OCI-LY1 (cell line): Measurements from ENCODE around the gene AK3.

Experiments
- H2AFZ ChIP-seq: fragments of 200-600 bp; sonication (generic), shearing (Covaris generic); 2 replicates; pipeline ENCODE4 v1.6.0; 2014; ENCODE audit warnings: antibody characterized with exemption, mild to moderate bottlenecking, low read length
- H3F3A ChIP-seq: fragments of 200-600 bp; sonication (generic), shearing (Covaris generic); 2 replicates; pipeline ENCODE4 v1.6.0; 2014; ENCODE audit warnings: mild to moderate bottlenecking, antibody characterized with exemption, low read length, moderate library complexity; ENCODE audit not compliant: insufficient read depth
- H3K27ac ChIP-seq: fragments of 200-600 bp; sonication (generic); 2 replicates; pipeline ENCODE4 v1.5.1; 2014; ENCODE audit warnings: low read length, mixed run types, mild to moderate bottlenecking, low read depth; ENCODE audit not compliant: poor library complexity, severe bottlenecking
- H3K27me3 ChIP-seq: fragments of 200-600 bp; sonication (generic); 2 replicates; pipeline ENCODE4 v1.6.0; 2014; ENCODE audit warnings: antibody characterized with exemption, mild to moderate bottlenecking, low read length, moderate library complexity; ENCODE audit not compliant: insufficient read depth
- H3K36me3 ChIP-seq: fragments of 200-600 bp; sonication (generic); 2 replicates; pipeline ENCODE4 v1.6.1; 2014; ENCODE audit warnings: mild to moderate bottlenecking, antibody characterized with exemption, low read length, moderate library complexity, mixed read lengths; ENCODE audit not compliant: insufficient read depth
- H3K4me1 ChIP-seq: fragments of 200-600 bp; sonication (generic); 2 replicates; pipeline ENCODE4 v1.5.1; 2014; ENCODE audit warnings: mild to moderate bottlenecking, low read length, moderate library complexity; ENCODE audit not compliant: insufficient read depth, severe bottlenecking
- H3K4me2 ChIP-seq: fragments of 200-600 bp; sonication (generic), shearing (Covaris generic); 2 replicates; pipeline ENCODE4 v1.6.1; 2014; ENCODE audit warnings: low read length
- H3K4me3 ChIP-seq: fragments of 200-600 bp; sonication (generic); 2 replicates; pipeline ENCODE4 v1.5.1; 2014; ENCODE audit warnings: low read length, low read depth, mild to moderate bottlenecking, mixed read lengths; ENCODE audit not compliant: poor library complexity, severe bottlenecking
- H3K79me2 ChIP-seq: fragments of 200-600 bp; shearing (Covaris generic); 2 replicates; pipeline ENCODE4 v1.6.1; 2016; ENCODE audit warnings: mixed run types, low read length, mixed read lengths; ENCODE audit not compliant: insufficient read depth
- H3K9ac ChIP-seq: fragments of 200-600 bp; sonication (generic), shearing (Covaris generic); 2 replicates; pipeline ENCODE4 v1.6.1; 2014; ENCODE audit warnings: mild to moderate bottlenecking, low read length, mixed read lengths
- H3K9me2 ChIP-seq: fragments of 200-600 bp; sonication (generic), shearing (Covaris generic); 2 replicates; pipeline ENCODE4 v1.6.1; 2014; ENCODE audit warnings: low read depth, mild to moderate bottlenecking, low read length, mixed read lengths
- H3K9me3 ChIP-seq: fragments of 200-600 bp; shearing (Covaris generic); 2 replicates; pipeline ENCODE4 v1.6.1; 2014; ENCODE audit warnings: low read length, mixed read lengths
- H4K20me1 ChIP-seq: fragments of 200-600 bp; sonication (generic), shearing (Covaris generic); 2 replicates; pipeline ENCODE4 v1.6.0; 2016; ENCODE audit warnings: mild to moderate bottlenecking, low read length; ENCODE audit not compliant: insufficient read depth
- CTCF ChIP-seq: fragments of 200-600 bp; sonication (generic), shearing (Covaris generic); IDR thresholded peaks from 2 replicates; pipeline ENCODE4 v1.5.1; 2017; ENCODE audit warnings: mild to moderate bottlenecking, antibody characterized with exemption, low read length, moderate library complexity, mixed read lengths
- EZH2 ChIP-seq: fragments of 200-600 bp; sonication (generic), shearing (Covaris generic); IDR thresholded peaks from 2 replicates; pipeline ENCODE4 v1.8.0; 2017; ENCODE audit warnings: borderline replicate concordance, mixed run types, mild to moderate bottlenecking, antibody characterized with exemption, low read length, moderate library complexity, mixed read lengths

Gene AK3

GRCh38 chr9:4674783-4675182, 66.2 kb downstream of the AK3 start:
- Histone ChIP-seq H3K4me1 (peaks cover 8% of the 10 kb centered on the region), H3K79me2 (peaks cover under 1% of the 10 kb centered on the region; the same call in 1 of the 2 replicates), H3K9ac (no peak overlapping the region), H3K9me2 (no peaks in the 10 kb centered on the region), H2AFZ (no peak overlapping the region), H3K27me3 (no peaks in the 10 kb centered on the region), H4K20me1 (no peaks in the 10 kb centered on the region), H3K36me3 (no peaks in the 10 kb centered on the region), H3K4me2 (no peak overlapping the region), H3F3A (no peaks in the 10 kb centered on the region), H3K4me3 (no peak overlapping the region), H3K9me3 (no peaks in the 10 kb centered on the region), H3K27ac (no peak overlapping the region)
- TF ChIP-seq CTCF (no peak), EZH2 (no peak)

- peaks cover under 1% of the 10 kb centered on the region for H3K4me1 ChIP-seq
- H3K36me3 ChIP-seq = no peaks in the 10 kb centered on the region
- H3K79me2 ChIP-seq = no peaks in the 10 kb centered on the region
- H4K20me1 ChIP-seq = no peaks in the 10 kb centered on the region
- no peaks in the 10 kb centered on the region for H3K27me3 ChIP-seq
- H3K9me2 ChIP-seq = no peaks in the 10 kb centered on the region
- H3K9ac ChIP-seq = no peak overlapping the region
- H3K4me3 ChIP-seq = no peak overlapping the region
- H3K27ac ChIP-seq = no peak overlapping the region
- TF ChIP-seq EZH2 = no peak
- no peak for TF ChIP-seq CTCF
- H2AFZ ChIP-seq = no peak overlapping the region
- H3F3A ChIP-seq = no peaks in the 10 kb centered on the region
- no peak overlapping the region for H3K4me2 ChIP-seq
- H3K9me3 ChIP-seq = no peaks in the 10 kb centered on the region
Measured at GRCh38 chr9:4671737-4672136, 69.3 kb downstream of the AK3 start.

GRCh38 chr9:4670591-4670990, 70.4 kb downstream of the AK3 start:
- Histone ChIP-seq H3K9me2 (no peaks in the 10 kb centered on the region), H3K4me1 (peaks cover 12% of the 10 kb centered on the region), H3K9me3 (no peaks in the 10 kb centered on the region), H3K9ac (no peak overlapping the region), H3K79me2 (no peaks in the 10 kb centered on the region), H3K27ac (no peak overlapping the region), H3K36me3 (no peaks in the 10 kb centered on the region), H4K20me1 (no peaks in the 10 kb centered on the region), H2AFZ (no peak overlapping the region), H3K4me3 (no peak overlapping the region), H3F3A (no peaks in the 10 kb centered on the region), H3K27me3 (no peaks in the 10 kb centered on the region), H3K4me2 (no peak overlapping the region)
- TF ChIP-seq EZH2 (no peak), CTCF (no peak)
